Cerebellar cortex (tissue), 1 donor: ENCODE results near the gene REM1.

Experiments
- DNase-seq: peaks from one replicate; pipeline ENCODE4 v3.0.0-alpha.2; 2015; ENCODE audit warnings: low spot score

REM1 gene

DNA sequence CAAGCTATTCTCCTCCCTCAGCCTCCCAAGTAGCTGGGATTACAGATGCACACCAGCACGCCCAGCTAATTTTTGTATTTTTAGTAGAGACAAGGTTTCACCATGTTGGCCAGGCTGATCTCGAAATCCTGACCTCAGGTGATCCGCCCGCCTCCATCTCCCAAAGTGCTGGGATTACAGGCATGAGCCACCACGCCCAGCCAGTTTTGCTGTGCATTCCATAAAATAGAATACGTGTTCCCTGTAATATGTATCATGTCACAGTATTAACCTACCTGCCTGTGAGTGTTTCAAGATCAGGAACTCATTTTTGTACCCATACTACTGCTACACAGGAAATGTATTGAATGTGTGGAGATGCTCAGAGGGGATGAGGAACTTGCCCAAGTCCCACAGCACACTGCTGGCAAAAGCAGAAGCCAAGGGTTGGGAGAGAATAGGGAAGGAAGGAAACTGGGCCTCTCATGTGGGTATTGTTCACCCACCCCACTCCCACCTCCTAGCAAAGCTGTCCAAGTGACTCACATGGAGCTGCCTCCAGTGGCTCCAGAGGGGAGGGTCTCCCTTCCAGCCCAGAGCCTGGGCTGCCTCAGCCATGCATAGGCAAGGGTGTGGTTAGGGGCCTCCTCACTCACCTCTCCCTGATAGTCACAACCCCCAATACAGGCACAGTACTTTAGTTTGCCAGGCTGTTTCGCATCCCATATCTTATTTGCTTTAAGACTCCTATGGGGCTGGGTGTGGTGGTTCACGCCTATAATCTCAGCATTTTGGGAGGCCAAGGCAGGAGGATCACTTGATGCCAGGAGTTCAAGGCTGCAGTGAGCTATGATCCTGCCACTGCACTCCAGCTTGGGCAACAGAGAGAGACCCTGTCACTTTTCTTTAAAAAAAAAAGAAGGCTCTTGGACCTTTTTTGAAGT lies 48.5 kb downstream of the REM1 start:
- no peak for DNase-seq

DNA sequence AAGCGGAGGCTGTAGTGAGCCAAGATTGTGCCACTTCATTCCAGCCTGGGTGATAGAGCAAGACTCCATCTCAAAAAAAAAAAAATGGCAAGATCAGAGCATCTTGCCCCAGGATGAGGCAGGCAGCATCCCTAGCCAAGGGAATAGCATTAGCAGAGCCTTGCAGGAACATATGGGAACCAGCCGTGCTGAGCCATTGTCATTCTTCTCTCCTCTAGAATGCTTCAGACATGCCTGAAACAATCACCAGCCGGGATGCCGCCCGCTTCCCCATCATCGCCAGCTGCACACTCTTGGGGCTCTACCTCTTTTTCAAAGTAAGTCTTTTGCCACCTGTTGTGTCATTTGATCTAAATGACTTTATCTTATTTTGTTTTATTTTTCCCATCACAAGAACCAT lies 52.2 kb downstream of the REM1 start:
- DNase-seq, result no peak
